Measurements from ENCODE around the gene RAC2. TPM values are rescaled to one million over a fixed set of nuclear protein-coding genes. Genes with fewer than 3 reads are reported as not detected.
A peak's percentile ranks its signal among the peaks of the same experiment; 100 is the strongest.

RAC2 gene
- total and polyA plus RNA-seq, 11 donors = 1.3 to 60.5 (median 3.8) TPM

GRCh38 chr22:37229805-37230672, 14.0 kb downstream of the RAC2 start:
- no peaks in the 10 kb centered on the region for H3K9me3 ChIP-seq
- H3K4me3 ChIP-seq = peak overlapping the region in 1 of 12 donors; percentile 27
- H3K27me3 ChIP-seq = peaks cover 0 to 52% (median 9%) of the 10 kb centered on the region in 9 donors
- peak overlapping the region in 2 of 12 donors; percentile 41 to 91 for H3K27ac ChIP-seq
- no peak for TF ChIP-seq POLR2A (IDR thresholded peaks at IDR 0.05)
- TF ChIP-seq CTCF (IDR thresholded peaks at IDR 0.05) = no peak
- DNase-seq (peak in 2 of 5 donors; percentile 48 to 78), ATAC-seq (peak in 3 of 4 donors; percentile 41 to 60 (median 58))
- intact Hi-C loops (cut with DNase I) = no loop called here
- H3K36me3 ChIP-seq = peaks cover 0 to 46% (median 0%) of the 10 kb centered on the region in 9 donors
- peaks cover 0 to 76% (median 0%) of the 10 kb centered on the region in 12 donors for H3K4me1 ChIP-seq
- 42 to 49% (median 45%) methylated on average over 6 to 8 of the region's 8 CpGs for WGBS, 4 donors

GRCh38 chr22:37229012-37229804, 14.9 kb downstream of the RAC2 start:
- Histone ChIP-seq H3K27ac (peak overlapping the region in 2 of 12 donors; percentile 41 to 91), H3K4me1 (peaks cover 0 to 76% (median 0%) of the 10 kb centered on the region in 12 donors), H3K36me3 (peaks cover 0 to 52% (median 0%) of the 10 kb centered on the region in 9 donors), H3K9me3 (no peaks in the 10 kb centered on the region), H3K27me3 (peaks cover 0 to 43% (median 4%) of the 10 kb centered on the region in 9 donors), H3K4me3 (peak overlapping the region in 1 of 12 donors; percentile 27)
- ATAC-seq (peak in 2 of 4 donors; percentile 15 to 45), DNase-seq (no peak)
- TF ChIP-seq POLR2A (IDR thresholded peaks at IDR 0.05) (no peak), CTCF (IDR thresholded peaks at IDR 0.05) (no peak)
- 56 to 66% (median 63%) methylated on average over 6 to 7 of the region's 7 CpGs for WGBS, 4 donors
- intact Hi-C loops (cut with DNase I) = no loop called here

- Histone ChIP-seq H3K9me3 (no peaks in the 10 kb centered on the region), H3K36me3 (peaks cover 0 to 44% (median 0%) of the 10 kb centered on the region in 9 donors), H3K27me3 (peaks cover 0 to 36% (median 4%) of the 10 kb centered on the region in 9 donors), H3K27ac (peak overlapping the region in 2 of 12 donors; percentile 13 to 91), H3K4me3 (peak overlapping the region in 1 of 12 donors; percentile 2), H3K4me1 (peaks cover 0 to 78% (median 0%) of the 10 kb centered on the region in 12 donors)
- intact Hi-C loops (cut with DNase I) = no loop called here
- TF ChIP-seq POLR2A (IDR thresholded peaks at IDR 0.05) (no peak), CTCF (IDR thresholded peaks at IDR 0.05) (no peak)
- ATAC-seq (peak in 3 of 4 donors; percentile 11 to 47 (median 46)), DNase-seq (peak; percentile 42 to 77 (median 44))
- WGBS, 4 donors = 51 to 68% (median 56%) methylated on average over 19 to 20 of the region's 20 CpGs
Observed at GRCh38 chr22:37228106-37229011, 15.7 kb downstream of the RAC2 start.
